Hepatocyte (in vitro differentiated cells): Measurements from ENCODE around the gene CYP8B1. TPM values are rescaled to one million over a fixed set of nuclear protein-coding genes. Genes with fewer than 3 reads are reported as not detected.

Source experiments
- DNase-seq: peaks from one replicate; pipeline ENCODE4 v3.0.0-alpha.2; 2016; ENCODE audit warnings: low spot score
- H2AFZ ChIP-seq: fragments of 200-600 bp; sonication (generic); 2 replicates; pipeline ENCODE4 v1.6.0; 2016; ENCODE audit warnings: antibody characterized with exemption, mild to moderate bottlenecking
- H3K27ac ChIP-seq: fragments of 200-600 bp; sonication (generic); 2 replicates; pipeline ENCODE4 v1.5.1; 2016; ENCODE audit warnings: mild to moderate bottlenecking
- H3K27me3 ChIP-seq: fragments of 200-600 bp; sonication (generic); 2 replicates; pipeline ENCODE4 v1.6.1; 2016
- H3K36me3 ChIP-seq: fragments of 200-600 bp; sonication (generic); replicated peaks from 2 replicates; pipeline ENCODE4 v1.5.1; 2016; ENCODE audit warnings: low read depth; ENCODE audit not compliant: insufficient read depth
- H3K4me1 ChIP-seq: fragments of 200-600 bp; sonication (generic); 2 replicates; pipeline ENCODE4 v1.5.1; 2016; ENCODE audit warnings: mild to moderate bottlenecking, moderate library complexity; ENCODE audit not compliant: insufficient read depth
- H3K4me2 ChIP-seq: fragments of 200-600 bp; sonication (generic); 2 replicates; pipeline ENCODE4 v1.6.0; 2016
- H3K4me3 ChIP-seq: fragments of 200-600 bp; sonication (generic); 2 replicates; pipeline ENCODE4 v1.5.1; 2016; ENCODE audit warnings: mild to moderate bottlenecking
- H3K79me2 ChIP-seq: fragments of 200-600 bp; sonication (generic); 2 replicates; pipeline ENCODE4 v1.6.0; 2017; ENCODE audit warnings: mild to moderate bottlenecking
- H3K9me2 ChIP-seq: fragments of 200-600 bp; sonication (generic); replicated peaks from 2 replicates; pipeline ENCODE4 v1.6.0; 2017; ENCODE audit warnings: mild to moderate bottlenecking; ENCODE audit not compliant: insufficient read depth
- H3K9me3 ChIP-seq: fragments of 200-600 bp; sonication (generic); 2 replicates; pipeline ENCODE4 v1.5.1; 2016; ENCODE audit warnings: low read depth, mild to moderate bottlenecking
- H4K20me1 ChIP-seq: fragments of 200-600 bp; sonication (generic); 2 replicates; pipeline ENCODE4 v1.6.0; 2016; ENCODE audit warnings: mild to moderate bottlenecking; ENCODE audit not compliant: insufficient read depth, poor library complexity, severe bottlenecking
- CTCF ChIP-seq: fragments of 200-600 bp; sonication (generic); IDR thresholded peaks from 2 replicates; pipeline ENCODE4 v1.5.1; 2016; ENCODE audit warnings: antibody characterized with exemption, mild to moderate bottlenecking; ENCODE audit not compliant: poor library complexity
- EZH2 ChIP-seq: fragments of 200-600 bp; sonication (generic); IDR thresholded peaks from 2 replicates; pipeline ENCODE4 v1.6.1; 2016; ENCODE audit warnings: antibody characterized with exemption, mild to moderate bottlenecking, borderline replicate concordance
- EZH2phosphoT487 ChIP-seq: fragments of 200-600 bp; sonication (generic); IDR thresholded peaks from one replicate; pipeline ENCODE4 v1.6.1; 2018; ENCODE audit warnings: antibody characterized with exemption, mild to moderate bottlenecking, low read depth, moderate library complexity; ENCODE audit not compliant: unreplicated experiment, severe bottlenecking
- WGBS: methylation state at CpG from one replicate; pipeline ENCODE4 v1.1.6; 2016; ENCODE audit warnings: low lambda C conversion rate; ENCODE audit errors: missing lambda C conversion rate; 5-methylcytosine and 5-hydroxymethylcytosine counted together
- polyA plus RNA-seq: library from polyadenylated mRNA; unstranded; fragments of >200 nt; fragmentation: Nextera tagmentation; extraction: Ambion mirVana; gene quantifications from 2 replicates; pipeline ENCODE4 v1.2.1, GENCODE V29; 2016
- total RNA-seq: library from RNA; depleted of rRNA; stranded (reverse); fragments of >200 nt; gene quantifications from 2 replicates; pipeline ENCODE4 v1.2.3, GENCODE V29; 2014

Gene CYP8B1
- total and polyA plus RNA-seq, 2 experiments from 2014 or later, result 4.5 to 5.7 TPM

GRCh38 chr3:42906070-42906847 lies 30.6 kb upstream of the CYP8B1 start, which contains the start of gene ZNF662:
Gene ZNF662, plus strand, starts transcription at chr3:42906142. Its CDS starts 1,973 bp downstream, at chr3:42908115.
- TF ChIP-seq EZH2 (no peak), EZH2phosphoT487 (no peak), CTCF (no peak)
- DNase-seq, result no peak
- H4K20me1 ChIP-seq, result no peaks in the 10 kb centered on the region
- no peaks in the 10 kb centered on the region for H3K4me1 ChIP-seq
- no peak within 1 kb of the TSS for H3K27ac ChIP-seq
- H3K4me3 ChIP-seq, result no peak within 1 kb of the TSS
- H3K27me3 ChIP-seq, result no peaks in the 10 kb centered on the region
- H3K4me2 ChIP-seq, result no peak within 1 kb of the TSS
- no peaks in the 10 kb centered on the region for H3K36me3 ChIP-seq
- WGBS, result 97% methylated on average over 46 of the region's 59 CpGs
- H3K9me2 ChIP-seq, result no peaks in the 10 kb centered on the region
- no peak within 1 kb of the TSS for H2AFZ ChIP-seq
- no peaks in the 10 kb centered on the region for H3K79me2 ChIP-seq
- no peaks in the 10 kb centered on the region for H3K9me3 ChIP-seq

GRCh38 chr3:42905740-42906069 lies 30.0 kb upstream of the CYP8B1 start:
- Histone ChIP-seq H3K27me3 (no peaks in the 10 kb centered on the region), H3K9me2 (no peaks in the 10 kb centered on the region), H3K4me3 (no peak overlapping the region), H3K36me3 (no peaks in the 10 kb centered on the region), H3K4me1 (no peaks in the 10 kb centered on the region), H3K9me3 (no peaks in the 10 kb centered on the region), H4K20me1 (no peaks in the 10 kb centered on the region), H2AFZ (no peak overlapping the region), H3K27ac (no peak overlapping the region), H3K79me2 (no peaks in the 10 kb centered on the region), H3K4me2 (no peak overlapping the region)
- no peak for DNase-seq
- TF ChIP-seq EZH2 (no peak), CTCF (no peak), EZH2phosphoT487 (no peak)
- WGBS, result 95% methylated on average over 12 of the region's 12 CpGs

GRCh38 chr3:42904076-42904475 lies 28.4 kb upstream of the CYP8B1 start:
- DNase-seq, result no peak
- H3K27ac ChIP-seq, result no peak overlapping the region
- no peaks in the 10 kb centered on the region for H3K27me3 ChIP-seq
- no peaks in the 10 kb centered on the region for H3K36me3 ChIP-seq
- H3K4me1 ChIP-seq, result no peaks in the 10 kb centered on the region
- no peak overlapping the region for H3K4me3 ChIP-seq
- no peak overlapping the region for H3K4me2 ChIP-seq
- H3K9me2 ChIP-seq, result no peaks in the 10 kb centered on the region
- no peak overlapping the region for H2AFZ ChIP-seq
- no peaks in the 10 kb centered on the region for H4K20me1 ChIP-seq
- WGBS, result 100% methylated on average over 1 of the region's 1 CpG
- no peaks in the 10 kb centered on the region for H3K79me2 ChIP-seq
- TF ChIP-seq EZH2phosphoT487 (no peak), EZH2 (no peak), CTCF (no peak)
- no peaks in the 10 kb centered on the region for H3K9me3 ChIP-seq

- H4K20me1 ChIP-seq, result no peaks in the 10 kb centered on the region
- H2AFZ ChIP-seq, result no peak overlapping the region
- no peaks in the 10 kb centered on the region for H3K9me3 ChIP-seq
- no peaks in the 10 kb centered on the region for H3K9me2 ChIP-seq
- H3K4me2 ChIP-seq, result no peak overlapping the region
- H3K79me2 ChIP-seq, result no peaks in the 10 kb centered on the region
- no peaks in the 10 kb centered on the region for H3K36me3 ChIP-seq
- H3K27me3 ChIP-seq, result no peaks in the 10 kb centered on the region
- 83% methylated on average over 2 of the region's 2 CpGs for WGBS
- DNase-seq, result no peak
- no peak overlapping the region for H3K4me3 ChIP-seq
- no peak overlapping the region for H3K27ac ChIP-seq
- TF ChIP-seq EZH2 (no peak), CTCF (no peak), EZH2phosphoT487 (no peak)
- no peaks in the 10 kb centered on the region for H3K4me1 ChIP-seq
These were observed 26.6 kb upstream of the CYP8B1 start for GRCh38 chr3:42902257-42902656.
